ENCODE results near the gene EHF.

Gene EHF

DNA sequence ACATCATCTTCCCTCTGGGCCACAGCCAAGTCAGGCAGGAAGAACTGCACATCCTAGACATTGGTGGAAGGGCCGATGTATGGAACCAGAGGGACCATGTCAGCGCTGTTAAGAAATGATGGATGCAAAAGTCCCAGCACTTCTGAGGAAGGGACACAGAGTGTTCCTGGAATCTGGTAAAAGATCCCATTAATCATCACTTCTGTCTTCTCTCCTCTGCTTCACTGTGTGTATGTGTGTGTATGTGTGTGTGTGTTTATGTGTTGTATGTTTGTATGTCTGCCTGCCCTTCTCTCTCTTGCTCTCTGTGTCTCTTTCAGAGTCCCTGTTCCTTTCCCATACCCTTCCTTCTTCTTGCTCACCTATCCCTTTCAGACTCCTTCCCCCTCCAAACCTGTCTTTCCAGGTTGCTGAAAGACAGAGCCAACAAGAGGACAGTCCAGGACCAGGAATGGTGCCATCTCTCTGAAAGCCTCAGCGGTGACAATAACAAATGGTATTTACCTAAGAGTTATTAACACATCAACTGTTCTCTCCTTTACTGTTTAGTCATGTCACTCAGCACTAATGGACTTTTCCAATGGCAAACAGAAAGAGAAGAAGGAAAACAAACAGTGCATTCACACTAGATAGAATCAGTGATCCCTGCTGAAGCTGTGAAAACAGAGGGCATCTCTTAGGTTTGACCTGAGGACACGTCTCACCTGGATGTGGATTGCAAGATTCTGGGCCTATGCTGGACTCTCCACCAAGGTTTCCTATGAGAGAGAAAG is 47.1 kb downstream of the EHF start:
- no peak overlapping the region for H3K4me3 ChIP-seq (ENCODE audit: low read depth, low read length)
- no peak for DNase-seq (ENCODE audit: low read depth)
- TF ChIP-seq, protein P1, sequence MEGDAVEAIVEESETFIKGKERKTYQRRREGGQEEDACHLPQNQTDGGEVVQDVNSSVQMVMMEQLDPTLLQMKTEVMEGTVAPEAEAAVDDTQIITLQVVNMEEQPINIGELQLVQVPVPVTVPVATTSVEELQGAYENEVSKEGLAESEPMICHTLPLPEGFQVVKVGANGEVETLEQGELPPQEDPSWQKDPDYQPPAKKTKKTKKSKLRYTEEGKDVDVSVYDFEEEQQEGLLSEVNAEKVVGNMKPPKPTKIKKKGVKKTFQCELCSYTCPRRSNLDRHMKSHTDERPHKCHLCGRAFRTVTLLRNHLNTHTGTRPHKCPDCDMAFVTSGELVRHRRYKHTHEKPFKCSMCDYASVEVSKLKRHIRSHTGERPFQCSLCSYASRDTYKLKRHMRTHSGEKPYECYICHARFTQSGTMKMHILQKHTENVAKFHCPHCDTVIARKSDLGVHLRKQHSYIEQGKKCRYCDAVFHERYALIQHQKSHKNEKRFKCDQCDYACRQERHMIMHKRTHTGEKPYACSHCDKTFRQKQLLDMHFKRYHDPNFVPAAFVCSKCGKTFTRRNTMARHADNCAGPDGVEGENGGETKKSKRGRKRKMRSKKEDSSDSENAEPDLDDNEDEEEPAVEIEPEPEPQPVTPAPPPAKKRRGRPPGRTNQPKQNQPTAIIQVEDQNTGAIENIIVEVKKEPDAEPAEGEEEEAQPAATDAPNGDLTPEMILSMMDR (IDR thresholded peaks at IDR 0.05; ENCODE audit: insufficient read depth, low read depth, low read length, missing control alignments), result no peak

- H3K4me3 ChIP-seq (ENCODE audit: low read depth, low read length), result no peak overlapping the region
- TF ChIP-seq, protein P1 (IDR thresholded peaks at IDR 0.05; ENCODE audit: insufficient read depth, low read depth, low read length, missing control alignments), result no peak
- no peak for DNase-seq (ENCODE audit: low read depth)
Observed at GRCh38 chr11:34668583-34669053, 47.7 kb downstream of the EHF start.

DNA sequence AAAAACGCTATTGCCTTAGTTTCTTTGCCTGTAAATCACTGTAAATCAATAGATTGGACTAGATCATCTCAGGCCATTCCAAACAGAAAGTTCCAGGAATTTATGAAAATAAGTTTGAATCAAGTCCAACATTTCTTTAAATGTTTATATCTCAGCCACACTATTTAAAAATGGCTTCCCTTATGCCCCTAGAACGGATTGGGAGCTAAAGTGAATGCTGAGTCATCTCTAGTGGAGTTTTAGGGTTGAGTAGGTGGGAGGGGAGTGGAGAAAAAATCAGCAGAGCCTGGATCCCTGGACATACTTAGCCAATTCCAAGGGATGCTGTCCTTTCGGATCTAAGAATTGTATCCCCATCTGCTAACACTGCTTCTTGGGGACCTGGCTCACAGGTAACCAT is 48.6 kb downstream of the EHF start:
- TF ChIP-seq, protein P1 (IDR thresholded peaks at IDR 0.05; ENCODE audit: insufficient read depth, low read depth, low read length, missing control alignments), result no peak
- DNase-seq (ENCODE audit: low read depth), result no peak
- H3K4me3 ChIP-seq (ENCODE audit: low read depth, low read length), result no peak overlapping the region

- H3K4me3 ChIP-seq (ENCODE audit: low read depth, low read length), result no peak overlapping the region
- TF ChIP-seq, protein P1 (IDR thresholded peaks at IDR 0.05; ENCODE audit: insufficient read depth, low read depth, low read length, missing control alignments), result no peak
- DNase-seq (ENCODE audit: low read depth), result no peak
Observed at GRCh38 chr11:34671117-34671516, 50.2 kb downstream of the EHF start.

DNA sequence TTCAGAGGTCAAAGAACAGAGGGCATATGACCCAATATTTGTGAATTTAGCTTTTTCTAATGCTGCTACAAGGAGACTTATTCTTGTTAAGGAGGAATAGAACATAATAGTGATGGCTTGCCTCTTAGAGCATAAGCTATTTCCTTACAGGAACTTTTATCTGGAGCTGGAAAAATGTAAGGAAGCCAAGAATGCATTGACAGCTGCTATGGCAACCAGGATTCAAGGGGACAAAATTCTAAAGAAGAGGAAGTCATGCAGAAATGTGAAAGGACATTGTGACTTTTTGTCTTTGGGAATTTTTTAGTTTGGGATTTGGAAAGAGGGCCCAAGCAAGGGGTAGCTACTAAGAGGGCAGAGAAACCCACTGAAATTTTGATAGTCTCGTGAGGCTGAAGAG is 51.1 kb downstream of the EHF start:
- H3K4me3 ChIP-seq (ENCODE audit: low read depth, low read length), result no peak overlapping the region
- TF ChIP-seq, protein P1 (IDR thresholded peaks at IDR 0.05; ENCODE audit: insufficient read depth, low read depth, low read length, missing control alignments), result no peak
- DNase-seq (ENCODE audit: low read depth), result no peak

DNA sequence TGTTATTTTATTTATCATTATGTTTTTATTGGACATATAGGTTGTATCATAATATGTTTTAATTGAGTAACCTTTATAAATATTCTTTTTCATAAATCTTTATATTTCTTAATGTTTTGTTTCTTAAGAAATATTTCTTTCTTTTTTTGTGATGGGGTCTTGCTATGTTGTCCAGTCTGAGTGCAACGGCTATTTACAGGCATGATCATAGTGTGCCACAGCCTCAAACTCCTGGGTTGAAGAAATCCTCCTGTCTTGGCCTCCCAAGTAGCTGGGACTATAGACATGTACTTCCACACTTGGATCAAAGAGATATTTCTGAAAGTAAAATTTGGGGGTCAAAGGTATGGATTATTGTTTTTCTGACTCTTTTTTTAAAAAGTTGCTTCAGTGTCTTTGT is 53.1 kb downstream of the EHF start:
- TF ChIP-seq, protein P1 (IDR thresholded peaks at IDR 0.05; ENCODE audit: insufficient read depth, low read depth, low read length, missing control alignments), result no peak
- H3K4me3 ChIP-seq (ENCODE audit: low read depth, low read length), result no peak overlapping the region
- no peak for DNase-seq (ENCODE audit: low read depth)

GRCh38 chr11:34676227-34676626 is 55.3 kb downstream of the EHF start:
- TF ChIP-seq, protein P1 (IDR thresholded peaks at IDR 0.05; ENCODE audit: insufficient read depth, low read depth, low read length, missing control alignments), result no peak
- no peak for DNase-seq (ENCODE audit: low read depth)
- no peak overlapping the region for H3K4me3 ChIP-seq (ENCODE audit: low read depth, low read length)

Data from GM12865 (cell line).